ENCODE data around the gene C1QL2.

Gene C1QL2

GRCh38 chr2:119106301-119106897 lies 52.2 kb downstream of the C1QL2 start:
- DNase-seq (ENCODE audit: low read depth in 2 of 2): no peak
